Stimulated activated CD4-positive, alpha-beta T cell treated with anti-CD3 and anti-CD28 coated beads, Interleukin-1b, Interleukin-23, amount 100 ng/mL, for 4 hours (primary cell): ENCODE results near the gene MPHOSPH8.
"Not testable (repeated sequence)": the region's sequence is repeated elsewhere in the genome, so short reads cannot be mapped to it uniquely, and the experiment has no call there.

ENCODE experiments used
- DNase-seq, 2 donors: peaks; one replicate each; pipeline ENCODE4 v3.0.0-alpha.2; 2020; ENCODE audit warnings: low read depth in 2 of 2

The MPHOSPH8 gene

DNA sequence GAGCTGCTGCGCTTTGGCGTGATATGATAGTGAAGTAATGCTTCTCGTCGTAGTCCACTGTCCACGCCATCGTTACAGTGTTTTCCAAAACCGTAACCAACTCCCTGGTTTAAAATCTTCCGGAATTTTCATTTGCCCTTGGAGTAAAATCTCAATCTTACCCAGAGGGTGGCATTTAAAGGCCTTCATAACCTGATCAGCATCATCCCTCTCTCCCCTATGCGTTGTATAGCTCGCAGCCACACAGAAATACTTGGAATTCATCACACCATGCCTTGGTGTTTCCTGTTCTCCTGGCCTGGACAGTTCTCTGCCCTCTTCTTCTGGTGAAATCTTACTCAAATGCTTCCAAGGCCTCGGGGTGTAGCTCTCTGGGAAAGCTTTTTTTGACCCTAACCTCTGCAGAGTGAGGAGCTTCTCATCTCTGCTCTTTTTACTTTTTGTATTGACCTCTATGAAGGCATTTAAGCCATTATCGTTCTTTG lies 839 bp downstream of the MPHOSPH8 start:
- no peak for DNase-seq

DNA sequence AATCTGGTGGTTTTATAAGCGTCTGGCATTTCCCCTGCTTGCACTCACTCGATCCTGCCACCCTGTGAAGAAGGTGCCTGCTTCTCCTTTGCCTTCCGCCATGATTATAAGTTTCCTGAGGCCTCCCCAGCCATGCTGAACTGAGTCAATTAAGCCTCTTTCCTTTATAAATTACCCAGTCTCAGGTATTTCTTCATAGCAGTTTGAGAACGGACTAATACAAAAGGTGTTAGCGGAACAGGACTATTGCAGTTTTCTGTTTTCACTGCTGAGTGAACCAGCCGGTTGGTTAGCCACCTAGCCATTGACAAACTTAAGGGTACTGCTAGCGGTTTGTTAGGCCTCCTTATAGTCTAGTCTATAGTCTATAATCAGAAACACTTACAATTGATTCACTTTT lies 2.5 kb downstream of the MPHOSPH8 start:
- not testable (repeated sequence) for DNase-seq

DNA sequence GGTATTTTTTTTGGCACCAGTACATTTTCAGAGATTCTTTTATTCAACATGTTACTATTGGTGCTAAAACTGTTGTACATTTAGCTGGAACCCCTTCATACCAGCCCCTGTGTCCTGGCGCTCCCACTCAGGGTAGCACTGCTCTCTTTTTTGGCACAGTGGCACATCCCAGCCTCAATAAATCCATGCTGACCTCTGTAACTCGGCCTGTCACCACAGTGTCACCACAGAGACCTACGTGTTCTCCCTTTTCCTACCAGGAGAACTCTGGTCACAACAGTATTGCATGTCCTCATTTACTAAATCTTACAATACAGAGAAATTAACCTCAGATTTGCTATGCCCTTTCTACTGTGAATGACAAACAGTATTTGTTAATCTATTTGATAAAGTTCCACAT lies 10.2 kb downstream of the MPHOSPH8 start:
- no peak for DNase-seq

DNA sequence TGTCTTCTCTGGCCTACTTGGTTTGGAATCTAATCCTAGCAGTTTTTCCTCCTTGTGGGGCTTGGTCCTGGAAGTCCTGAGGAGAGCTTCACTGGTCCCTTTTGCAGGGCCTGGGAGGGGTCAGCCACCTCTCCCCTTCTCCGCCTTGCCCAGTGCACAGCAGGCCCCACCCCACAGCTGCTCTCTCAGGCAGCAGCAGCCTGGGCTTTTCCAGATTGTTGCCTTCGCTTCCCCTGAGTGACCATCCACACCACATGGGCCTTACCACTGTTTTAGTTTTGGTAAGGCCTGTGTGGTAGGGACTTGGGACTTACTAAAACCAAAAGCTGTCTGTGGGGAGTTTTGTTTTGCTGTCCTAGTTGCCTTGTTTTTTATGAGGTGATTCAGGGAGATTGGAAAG lies 11.5 kb downstream of the MPHOSPH8 start:
- DNase-seq: no peak

DNA sequence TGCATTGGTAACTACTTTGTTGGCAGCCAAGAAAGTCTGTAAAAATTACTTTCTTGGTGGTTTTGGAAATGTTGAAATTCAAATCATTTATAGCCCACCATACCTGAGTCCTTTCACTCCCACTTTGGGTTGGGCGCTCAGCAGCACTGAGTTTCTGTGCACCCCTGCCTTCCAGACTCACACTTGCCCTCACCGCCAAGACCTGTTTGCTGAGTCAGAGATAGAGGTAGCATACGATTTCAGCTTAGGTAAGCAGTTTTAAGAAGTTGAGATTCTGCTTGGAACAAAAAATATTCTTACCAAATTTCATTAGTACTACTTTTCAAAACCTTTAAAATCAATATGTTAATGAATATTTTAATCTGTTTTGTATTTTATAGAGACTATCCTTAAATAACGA lies 12.6 kb downstream of the MPHOSPH8 start:
- DNase-seq: no peak

DNA sequence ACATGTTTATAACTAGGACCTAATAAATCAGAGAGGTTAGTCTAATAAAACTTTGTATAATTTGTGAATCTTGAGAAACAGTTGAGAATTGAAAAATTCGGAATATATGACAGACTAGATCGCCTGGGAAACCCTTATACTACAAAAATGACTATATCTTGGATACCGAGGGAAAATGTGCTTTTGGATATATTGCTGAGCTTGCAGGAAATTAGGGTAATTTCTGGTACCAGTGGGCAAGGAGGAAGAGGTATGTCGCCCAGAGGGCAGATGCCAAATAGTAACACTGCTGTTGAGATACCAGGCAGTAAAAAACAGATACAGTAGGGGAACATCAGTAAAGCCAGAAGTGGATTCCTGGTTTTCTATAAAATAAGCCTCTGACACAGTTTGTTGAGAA lies 17.3 kb downstream of the MPHOSPH8 start:
- no peak for DNase-seq

DNA sequence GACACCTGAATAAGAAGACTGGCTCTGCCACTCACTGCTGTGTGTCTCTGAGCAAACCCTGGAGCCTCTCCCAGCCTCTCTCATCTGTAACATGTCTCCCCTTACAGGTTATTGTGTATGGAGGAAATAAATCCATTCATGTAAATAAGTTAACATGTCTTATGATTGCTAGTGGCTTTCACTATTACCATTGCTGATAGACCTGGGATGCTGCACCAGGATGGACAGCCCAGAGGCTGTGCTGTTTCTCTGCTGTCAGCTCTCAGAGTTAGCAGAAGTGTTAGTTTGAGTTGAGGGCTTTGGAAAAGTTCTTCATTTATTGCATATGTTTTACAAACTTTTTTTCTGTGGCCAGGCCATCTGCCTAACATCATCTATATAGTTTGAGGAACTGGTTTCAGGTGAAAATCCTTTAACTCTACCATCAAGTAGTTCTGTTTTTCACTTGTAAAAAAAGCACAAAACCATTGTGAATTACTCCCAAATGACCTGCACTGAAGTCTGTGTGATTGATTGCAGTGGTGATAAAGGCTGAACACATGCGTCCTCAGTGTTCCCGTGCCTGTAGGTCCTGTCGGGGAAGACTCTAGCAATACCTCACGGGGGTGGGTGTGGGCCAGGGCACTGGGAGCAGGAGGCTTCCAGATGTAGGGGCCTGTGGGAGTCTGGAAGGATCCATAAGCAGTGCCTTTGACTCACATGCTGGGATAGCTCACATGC lies 24.6 kb downstream of the MPHOSPH8 start:
- no peak for DNase-seq

DNA sequence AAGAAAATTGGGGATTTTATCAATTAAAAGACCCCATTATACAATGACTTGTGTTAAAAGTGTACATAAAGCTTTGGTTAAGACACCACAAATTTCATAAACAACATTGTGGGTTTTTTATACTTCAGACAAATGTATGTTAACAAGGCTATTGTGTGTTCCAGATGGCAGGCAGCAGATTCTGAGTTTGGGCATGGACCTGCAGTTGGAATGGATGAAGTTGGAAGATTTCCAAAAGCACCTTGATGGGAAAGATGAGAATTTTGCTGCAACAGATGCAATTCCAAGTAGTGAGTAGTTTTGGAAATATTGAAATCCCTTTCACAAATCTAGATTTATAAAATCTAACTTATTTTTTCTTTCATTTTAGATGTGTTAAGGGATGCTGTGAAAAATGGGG lies 25.4 kb downstream of the MPHOSPH8 start:
- DNase-seq: no peak

DNA sequence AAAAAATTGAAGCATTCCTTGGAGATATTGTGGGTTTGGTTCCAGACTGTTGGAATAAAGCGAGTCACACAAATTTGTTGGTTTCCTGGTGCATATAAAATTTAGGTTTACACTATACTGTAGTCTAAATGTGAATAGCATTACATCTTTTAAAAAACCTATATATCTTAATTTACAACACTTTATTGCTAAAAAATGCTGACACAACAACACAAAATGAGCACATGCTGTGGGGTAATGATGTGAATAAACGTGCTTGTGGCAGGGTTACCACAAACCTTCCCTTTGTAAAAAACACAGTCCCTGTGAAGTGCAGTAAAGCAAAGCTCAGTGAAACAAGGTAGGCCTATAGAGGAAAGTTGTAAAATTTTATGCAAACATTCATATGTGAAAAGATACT lies 27.7 kb downstream of the MPHOSPH8 start:
- DNase-seq: no peak

DNA sequence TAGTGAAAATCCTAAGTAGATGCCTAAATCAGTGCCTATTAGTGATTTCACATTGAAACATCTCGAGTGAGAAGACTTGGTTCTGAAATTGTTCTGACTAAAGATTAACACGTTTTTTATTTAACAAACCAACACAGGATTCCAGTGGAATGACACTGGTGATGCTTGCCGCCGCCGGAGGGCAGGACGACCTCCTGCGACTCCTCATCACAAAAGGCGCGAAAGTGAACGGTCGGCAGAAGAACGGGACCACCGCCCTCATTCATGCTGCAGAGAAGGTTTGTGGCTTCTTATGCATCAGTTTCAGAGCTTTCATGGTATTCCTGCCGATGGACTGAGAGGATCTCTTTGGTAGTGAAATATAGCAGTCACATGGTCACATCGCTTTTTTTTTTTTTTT lies 28.1 kb downstream of the MPHOSPH8 start:
- no peak for DNase-seq

DNA sequence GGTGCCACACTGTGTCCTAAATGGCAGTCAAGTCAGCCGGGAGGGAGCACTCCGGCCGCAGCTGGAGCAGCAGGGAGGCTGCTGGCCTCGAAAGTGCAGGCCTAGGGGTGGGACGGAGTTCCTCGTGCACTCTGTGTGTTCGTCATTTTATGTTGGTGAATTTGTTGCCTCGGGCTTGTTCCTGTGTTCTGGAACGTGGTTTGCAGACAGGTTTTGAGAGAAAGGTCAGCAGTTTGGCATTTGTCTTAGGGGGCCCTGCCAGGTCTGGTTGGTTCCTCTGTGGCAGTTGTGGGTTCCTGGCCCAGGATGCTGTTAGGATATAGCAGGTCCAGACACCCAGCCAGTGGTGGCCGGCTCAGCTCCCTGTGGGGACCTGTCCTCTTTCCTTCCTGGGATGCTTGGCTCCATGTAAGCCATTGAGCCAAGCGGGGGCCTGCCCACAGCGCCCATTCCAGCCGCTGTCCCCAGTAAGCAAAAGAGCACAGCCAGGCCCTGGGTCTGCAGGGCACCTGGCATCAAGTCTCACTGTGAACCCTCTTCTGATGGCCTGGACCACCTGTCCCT lies 30.0 kb downstream of the MPHOSPH8 start:
- no peak for DNase-seq

DNA sequence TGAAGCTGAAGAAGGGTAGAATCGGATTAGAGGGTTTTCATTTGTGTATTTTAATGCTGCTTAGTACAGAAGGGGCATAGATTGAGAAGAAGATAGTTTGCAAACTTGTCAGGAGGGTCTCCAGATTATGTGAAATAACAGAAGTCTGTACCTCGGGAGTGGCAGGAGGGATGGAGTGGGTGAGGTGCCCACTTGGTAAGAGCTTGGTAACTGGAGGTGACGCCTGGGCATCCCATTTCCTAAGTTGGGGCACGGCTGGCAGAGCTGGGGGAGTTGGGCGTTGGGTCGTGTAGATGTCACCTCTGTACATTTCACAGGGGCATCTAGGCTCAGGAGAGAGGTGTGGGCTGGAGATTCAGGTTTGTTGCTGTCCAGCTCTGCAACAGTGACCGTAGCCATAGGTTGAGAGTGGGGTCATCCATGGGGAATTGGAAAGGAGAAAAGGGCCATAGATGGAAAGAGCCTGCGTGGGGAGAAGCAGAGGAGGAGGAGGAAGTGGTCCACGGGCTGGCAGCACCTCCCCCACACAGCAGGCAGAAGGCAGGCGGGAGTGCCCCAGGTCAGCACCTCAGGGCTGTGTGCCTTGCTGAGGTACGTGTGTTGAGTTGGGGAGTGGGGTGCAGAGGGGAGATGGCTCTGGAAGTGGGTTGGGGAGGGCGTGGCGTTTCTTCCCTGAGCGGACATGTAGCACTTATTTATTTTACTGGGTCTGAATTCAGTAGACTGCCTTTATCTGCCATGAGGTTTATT lies 31.2 kb downstream of the MPHOSPH8 start:
- no peak for DNase-seq

DNA sequence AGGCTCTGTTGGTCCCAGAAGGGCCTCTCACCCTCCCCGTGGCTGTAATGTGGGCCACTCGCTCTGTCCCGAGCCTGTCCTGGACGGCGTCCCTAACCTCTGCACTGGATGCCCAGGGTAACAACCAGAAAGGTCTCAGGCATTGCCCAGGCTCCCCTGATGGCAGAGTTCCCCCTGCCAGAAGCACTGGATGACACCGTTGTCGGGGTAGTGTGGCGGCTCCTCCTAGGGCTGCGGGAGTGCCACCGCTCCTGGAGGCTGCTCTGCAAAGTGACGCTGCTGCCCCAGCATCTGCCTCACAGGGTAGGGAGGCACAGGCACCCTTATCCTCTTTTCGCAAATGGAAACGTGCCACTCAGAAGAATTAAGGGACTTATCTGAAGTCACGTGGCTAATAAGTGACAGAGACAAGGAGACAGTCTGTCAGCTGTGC lies 32.0 kb downstream of the MPHOSPH8 start:
- no peak for DNase-seq

DNA sequence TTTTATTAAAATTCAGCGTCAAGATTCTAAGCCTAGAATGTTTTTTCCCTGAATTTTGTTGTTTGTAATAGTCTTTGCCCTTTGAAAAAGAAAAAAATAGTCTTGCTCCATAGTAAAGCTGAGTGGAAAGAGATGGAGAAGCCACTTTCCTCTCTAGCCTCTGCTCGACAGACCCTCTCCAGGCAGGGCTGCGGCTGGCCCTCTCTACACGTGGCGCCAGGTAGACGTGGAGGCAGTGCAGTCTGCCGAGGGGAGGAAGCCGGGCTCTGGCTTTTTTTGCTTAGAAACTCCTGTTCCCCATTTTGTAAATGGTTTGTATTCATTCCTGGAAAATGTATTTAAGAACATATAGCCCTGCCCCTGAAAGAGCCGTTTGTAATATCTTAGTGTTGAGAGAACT lies 35.3 kb downstream of the MPHOSPH8 start:
- DNase-seq: no peak

DNA sequence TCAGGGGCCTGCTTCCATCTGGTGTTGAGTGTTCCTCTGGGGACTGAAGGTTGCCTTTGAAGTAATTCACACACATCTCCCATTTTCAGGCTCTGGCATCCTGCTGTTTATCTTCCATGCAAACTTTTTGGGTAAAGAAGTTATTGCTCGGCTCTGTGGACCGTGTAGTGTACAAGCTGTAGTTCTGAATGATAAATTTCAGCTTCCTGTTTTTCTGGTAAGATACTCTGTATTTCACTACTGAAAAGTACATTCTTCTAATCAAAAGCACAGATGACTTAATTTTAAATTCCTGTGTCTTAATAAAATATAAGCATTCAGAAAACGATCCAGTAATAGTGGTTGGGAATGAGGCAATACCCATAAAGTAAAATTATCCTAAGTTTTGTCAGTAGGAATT lies 36.7 kb downstream of the MPHOSPH8 start:
- no peak for DNase-seq

DNA sequence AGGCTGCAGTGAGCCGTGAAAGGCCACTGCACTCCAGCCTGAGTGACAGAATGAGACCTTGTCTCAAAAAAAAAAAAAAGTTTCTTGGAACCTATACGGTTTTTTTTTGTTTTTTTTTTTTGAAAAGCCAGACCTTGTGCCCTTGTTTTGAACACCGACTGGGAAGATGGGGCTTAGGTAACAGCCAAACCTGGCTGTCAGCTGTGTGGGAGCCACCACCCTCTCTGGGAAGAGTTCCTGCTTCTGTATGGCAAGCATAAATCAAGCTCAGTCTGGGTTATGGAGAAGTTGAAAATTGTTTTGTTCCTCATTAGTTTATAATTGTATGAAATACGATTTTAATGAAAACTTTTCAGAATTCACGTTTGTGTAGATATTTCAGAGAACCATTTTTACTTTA lies 39.5 kb downstream of the MPHOSPH8 start:
- DNase-seq: no peak

DNA sequence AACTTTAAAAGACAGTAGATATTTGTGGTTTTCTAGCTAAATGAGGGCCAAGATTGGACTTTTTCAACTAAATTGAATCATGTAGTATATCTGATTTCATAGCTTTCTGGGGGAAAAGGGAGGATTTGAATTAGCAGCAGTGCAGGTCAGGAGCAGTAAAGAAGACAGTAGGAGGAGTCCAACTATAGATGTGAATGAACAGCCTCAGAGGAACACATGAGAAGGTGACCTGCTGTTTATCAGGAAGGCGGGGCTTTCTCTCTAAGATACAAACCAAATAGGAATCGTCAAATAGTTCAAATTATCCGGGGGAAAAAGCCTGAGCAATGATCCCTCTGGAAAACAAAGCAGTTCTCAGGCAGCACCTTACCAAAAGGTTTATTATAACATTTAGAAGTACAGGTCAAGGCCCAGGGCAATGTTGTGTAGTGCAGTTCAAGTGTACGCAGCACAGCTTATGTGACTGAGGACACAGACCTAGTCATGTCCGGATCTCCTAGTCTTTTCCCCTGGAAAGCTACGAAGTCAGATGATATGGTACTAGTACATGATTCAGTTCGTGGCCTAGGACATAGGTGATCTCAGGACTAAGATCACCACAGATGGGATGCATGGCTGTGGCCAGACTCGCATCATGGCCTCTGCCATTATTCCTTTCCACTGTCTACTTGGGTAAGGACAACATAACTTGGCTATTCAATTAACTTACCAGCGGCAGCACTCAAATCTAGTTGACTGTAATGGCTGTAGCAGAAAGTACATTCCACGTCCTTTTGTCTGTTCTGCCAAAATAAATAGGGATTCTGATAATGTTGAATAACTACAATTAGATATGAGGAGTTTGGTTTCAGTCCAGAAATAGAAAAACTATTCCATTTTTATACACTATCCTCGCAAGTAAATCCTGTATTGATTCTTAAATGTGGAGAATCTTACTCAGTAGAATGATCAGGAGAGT lies 40.3 kb downstream of the MPHOSPH8 start:
- DNase-seq: no peak

DNA sequence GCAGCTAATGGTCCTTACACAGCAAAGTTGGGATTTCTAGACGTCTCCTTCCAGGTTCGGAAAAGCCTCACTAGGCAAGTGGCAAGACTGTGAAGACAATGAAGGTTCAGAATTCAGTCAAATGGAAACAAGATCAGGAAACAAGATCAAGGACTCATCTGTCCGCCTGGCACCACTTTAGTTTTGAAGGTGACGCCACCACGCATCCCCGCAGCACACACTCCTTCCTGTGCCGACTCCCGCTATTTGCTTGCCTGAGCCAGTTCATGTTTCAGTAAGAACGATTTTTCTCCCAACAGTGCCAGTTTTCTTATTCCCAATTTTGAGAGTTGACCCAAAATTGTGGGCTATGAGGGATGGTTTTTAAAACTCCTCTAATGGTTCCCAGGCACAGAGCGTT lies 41.4 kb downstream of the MPHOSPH8 start:
- no peak for DNase-seq

DNA sequence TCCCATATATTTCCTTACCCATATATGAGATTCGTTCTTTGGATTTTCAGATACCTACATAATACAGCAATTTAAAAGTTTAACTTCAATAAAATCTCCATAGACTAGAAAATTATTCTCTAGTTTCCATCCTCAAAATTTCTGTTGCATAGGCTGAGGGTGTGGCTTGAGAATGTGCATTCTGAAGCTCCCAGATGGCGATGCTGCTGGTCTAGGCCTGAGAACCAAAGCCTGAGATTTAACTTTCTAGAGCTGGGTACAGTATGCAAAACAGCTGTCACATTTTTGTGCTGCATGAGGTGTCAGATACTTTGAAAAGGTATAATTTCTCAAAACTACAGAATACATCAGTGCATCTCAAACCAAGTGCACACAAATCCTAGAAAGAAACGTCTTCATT lies 42.7 kb downstream of the MPHOSPH8 start:
- no peak for DNase-seq

DNA sequence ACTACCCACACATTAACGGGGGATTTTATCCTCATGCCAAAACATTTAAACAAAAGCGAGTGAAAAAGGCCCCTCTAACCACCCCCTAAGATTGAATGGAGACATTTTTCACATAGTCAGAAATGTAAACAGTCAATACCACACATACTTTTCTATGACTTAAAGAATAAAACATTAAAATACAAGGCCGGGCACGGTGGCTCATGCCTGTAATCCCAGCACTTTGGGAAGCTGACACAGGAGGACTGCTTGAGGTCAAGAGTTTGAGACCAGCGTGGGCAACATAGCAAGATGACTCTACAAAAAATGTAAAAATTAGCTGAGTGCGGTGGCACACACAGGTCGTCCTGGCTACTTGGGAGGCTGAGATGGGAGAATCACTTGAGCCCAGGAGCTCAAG lies 47.3 kb downstream of the MPHOSPH8 start:
- no peak for DNase-seq

DNA sequence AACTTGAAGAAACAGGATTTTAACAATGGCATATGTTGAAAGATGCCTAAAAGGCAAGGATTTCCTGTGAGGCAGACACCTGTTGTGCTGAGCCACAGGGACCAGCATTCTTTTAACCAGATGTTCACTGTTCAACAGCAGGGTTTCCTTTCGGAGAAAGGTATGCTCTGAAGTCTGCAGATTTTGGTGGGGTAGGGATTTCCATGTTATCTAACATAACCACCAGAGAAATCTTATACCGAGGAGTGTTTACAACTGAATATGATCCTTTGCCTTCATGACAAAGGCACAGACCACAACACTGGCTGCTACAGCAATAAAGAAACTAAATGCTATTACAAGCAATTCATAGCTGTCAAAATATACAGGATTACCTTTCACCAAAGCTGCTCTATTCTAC lies 48.1 kb downstream of the MPHOSPH8 start:
- DNase-seq: no peak

DNA sequence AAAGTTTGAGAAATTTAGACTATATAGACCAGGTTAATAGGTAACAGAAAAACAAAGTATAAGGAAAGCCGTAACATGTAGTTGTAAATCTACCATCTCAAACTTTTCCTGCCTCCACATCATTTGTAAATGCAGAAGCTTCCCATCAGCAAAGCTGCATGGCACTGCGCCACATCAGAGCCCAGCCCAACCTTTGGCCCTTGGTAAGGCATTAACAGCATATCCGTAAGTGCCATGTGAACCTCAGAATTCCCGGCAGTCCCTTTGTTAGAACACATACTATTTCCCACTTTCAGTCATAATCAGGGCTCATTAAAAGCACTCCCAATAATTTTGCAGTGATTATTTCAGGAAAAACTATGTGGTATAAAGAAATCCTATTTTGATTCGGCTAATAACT lies 51.6 kb downstream of the MPHOSPH8 start:
- DNase-seq: no peak
